Stimulated activated naive CD4-positive, alpha-beta T cell (primary cell): ENCODE results near the gene RAB3C.

Experiments
- DNase-seq, 6 experiments: peaks; one replicate each; lab custom pipeline; 2025; lab: John Stamatoyannopoulos, UW

RAB3C gene

GRCh38 chr5:58834242-58835225 lies 251.7 kb downstream of the RAB3C start:
- DNase-seq, result no peak

- DNase-seq, result no peak
These were observed 253.5 kb downstream of the RAB3C start for GRCh38 chr5:58836351-58836750.

DNA sequence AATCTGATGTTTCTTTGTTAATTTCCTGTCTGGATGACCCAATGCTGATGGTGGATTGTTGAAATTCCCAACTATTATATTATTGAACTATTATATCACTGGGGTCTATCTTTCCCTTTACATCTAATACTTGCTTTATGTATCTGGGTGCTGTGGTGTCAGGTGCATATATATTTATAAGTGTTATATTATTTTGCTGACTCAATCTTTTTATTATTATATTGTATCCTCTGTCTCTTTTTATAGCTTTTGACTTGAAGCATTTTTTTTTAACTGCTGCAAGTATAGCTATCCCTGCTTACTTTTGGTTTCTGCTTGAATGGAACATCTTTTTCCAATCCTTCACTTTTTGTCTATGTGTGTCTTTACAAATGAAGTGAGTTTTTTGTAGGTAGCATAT lies 255.9 kb downstream of the RAB3C start:
- no peak for DNase-seq

- DNase-seq, result no peak
These were observed 260.0 kb downstream of the RAB3C start for GRCh38 chr5:58842852-58843251.

- DNase-seq, result no peak
These were observed 261.5 kb downstream of the RAB3C start for GRCh38 chr5:58844395-58844794.

DNA sequence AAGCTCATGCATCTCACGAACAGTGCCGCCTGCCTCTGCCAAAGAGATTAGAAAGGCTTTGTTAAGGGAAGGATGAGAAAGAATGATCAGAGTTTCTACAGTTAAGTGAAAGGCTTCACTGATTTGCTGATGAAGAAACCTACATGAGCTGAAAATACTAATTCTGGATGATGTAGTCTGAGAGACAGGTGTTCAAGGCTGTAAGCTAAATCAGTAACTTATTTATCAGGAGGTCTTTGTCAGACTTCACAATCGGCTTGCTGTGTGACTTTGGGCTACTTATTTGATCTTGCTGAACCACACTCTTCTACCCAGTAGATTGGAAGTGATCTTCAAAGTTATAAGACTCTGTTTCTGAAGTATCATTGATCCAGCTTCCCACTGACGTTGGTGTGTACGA lies 264.2 kb downstream of the RAB3C start:
- DNase-seq, result no peak

DNA sequence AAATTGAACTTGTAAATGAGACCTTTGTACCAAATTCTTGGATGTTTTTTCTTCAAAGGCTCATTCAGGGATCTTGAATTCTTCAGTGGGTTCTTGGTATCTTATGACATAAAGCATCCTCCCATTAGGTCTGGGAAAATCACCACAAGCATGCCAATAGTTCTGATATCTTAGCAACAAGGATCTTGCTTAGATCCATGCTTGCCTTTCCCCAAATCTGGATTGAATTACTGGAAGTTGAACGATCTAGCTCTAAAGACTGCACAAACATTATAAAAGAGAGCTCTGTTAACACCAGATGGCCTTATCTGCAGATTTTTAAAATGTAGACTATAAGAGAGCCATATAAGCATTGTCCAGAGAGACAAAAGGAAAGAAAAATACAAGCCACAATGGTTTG lies 266.3 kb downstream of the RAB3C start:
- DNase-seq, result no peak

GRCh38 chr5:58849921-58850667 lies 267.2 kb downstream of the RAB3C start:
- DNase-seq, result no peak

GRCh38 chr5:58851153-58851552 lies 268.3 kb downstream of the RAB3C start:
- DNase-seq, result no peak

DNA sequence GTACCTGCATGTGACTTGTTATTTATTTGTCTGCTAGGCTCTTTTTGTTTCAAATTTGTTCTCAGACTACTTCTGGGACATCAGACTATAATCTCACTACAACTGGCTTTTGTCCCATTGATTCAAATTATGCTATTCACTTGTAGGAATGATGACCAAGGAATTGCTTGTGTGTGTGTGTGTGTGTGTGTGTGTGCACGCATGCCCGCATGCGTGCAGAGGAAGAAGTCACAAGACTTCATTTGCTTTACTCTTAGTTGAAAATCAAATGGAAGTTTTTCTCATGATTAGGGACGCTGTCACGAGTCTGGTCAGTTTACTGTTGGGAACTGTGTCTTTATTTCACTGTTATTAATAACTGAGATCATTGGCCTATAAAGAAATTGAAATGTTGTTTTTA lies 268.7 kb downstream of the RAB3C start:
- DNase-seq, result no peak

DNA sequence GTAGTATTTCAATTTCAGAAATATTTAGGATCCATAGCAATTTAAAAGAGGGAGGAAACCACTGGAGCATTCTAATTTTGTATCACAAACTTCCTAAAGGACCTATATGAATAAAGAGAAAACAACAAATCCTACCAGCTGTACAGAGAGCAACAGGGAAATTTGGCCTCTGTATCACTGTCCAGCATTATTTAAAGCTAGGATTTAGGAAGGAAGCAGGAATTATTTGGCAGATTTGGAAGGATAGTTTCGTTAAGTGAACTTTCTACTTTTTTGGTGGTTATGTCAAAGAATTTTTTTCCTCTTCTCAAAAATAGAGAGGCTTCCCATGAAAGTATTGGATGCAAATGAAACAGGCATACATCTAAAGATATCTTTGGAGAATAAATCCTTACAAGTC lies 269.7 kb downstream of the RAB3C start:
- DNase-seq, result no peak

DNA sequence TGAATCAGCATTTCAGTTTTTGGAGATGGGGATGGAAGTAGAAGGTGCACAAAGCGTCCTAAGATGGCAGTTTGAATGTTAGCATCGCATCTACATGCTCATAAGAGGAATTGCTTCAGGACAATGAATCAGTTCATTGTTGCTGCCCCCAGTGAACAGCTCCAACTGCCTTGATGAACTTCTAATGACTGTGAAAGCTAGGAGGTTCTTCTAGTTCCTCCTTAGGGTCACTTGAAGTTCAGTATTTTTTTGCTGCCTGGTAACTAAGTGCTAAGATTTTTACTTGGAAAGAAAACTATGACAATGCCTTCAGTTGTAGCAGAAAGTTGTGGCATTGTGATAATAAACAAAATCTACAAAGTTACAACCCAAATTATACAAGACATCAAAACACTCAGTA lies 271.6 kb downstream of the RAB3C start:
- DNase-seq, result no peak

DNA sequence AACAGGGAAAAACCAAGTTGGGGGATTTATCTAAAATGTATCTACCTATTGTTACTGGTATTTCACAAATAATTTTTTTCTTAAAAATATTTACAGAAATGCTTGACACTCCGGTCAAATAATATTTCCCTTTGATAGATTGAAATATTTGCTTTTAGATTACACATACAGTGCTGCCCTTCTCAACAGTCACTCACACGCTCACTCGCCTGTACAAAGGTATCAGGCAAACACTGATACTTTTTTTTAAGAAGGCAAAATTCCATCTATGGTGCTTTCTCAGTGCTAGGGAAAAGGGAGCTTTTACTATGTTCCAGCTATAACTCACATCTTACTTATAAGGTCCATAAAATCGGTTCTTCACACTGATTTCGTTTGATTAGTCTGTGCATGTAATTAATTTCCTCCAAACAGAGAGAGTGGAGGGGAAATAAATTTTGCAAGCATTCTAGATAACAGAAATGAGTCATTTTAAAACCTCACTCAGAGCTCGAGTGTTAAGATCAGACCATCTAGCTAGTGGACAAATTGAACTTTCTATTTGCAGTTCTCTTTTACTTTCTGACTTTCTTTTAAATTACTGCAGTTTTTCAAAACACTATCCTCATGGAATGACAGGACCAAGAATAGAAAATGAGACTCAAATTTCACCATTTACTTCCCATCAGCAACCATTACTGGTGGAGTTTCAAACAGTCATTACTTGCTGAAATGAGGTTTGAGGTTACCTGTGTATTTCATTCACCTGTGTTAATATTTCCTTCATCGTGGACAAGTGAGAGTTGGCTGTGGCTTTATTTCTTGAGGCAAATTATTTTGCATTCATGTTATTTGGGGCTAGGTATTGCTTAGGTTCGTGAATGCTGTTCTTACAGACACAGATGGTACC lies 273.2 kb downstream of the RAB3C start:
- no peak for DNase-seq

DNA sequence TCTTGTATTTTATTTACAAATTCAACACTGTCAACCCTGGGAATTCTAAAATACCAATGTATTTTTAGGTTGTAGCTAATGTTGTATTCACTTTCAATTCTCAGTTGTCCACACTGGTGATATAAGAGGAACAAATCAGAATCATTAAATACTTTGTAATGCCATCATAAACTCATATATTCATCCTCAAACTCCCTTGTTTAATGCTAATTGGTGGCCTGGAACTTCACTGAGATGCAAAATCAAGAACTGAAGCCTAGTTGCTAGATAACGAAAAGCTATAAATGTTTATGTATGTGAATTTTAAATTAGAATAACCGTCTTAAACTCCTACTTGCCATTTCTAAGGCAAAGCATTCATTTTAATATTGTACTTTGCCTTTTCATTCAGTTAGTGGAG lies 274.7 kb downstream of the RAB3C start:
- DNase-seq, result no peak

DNA sequence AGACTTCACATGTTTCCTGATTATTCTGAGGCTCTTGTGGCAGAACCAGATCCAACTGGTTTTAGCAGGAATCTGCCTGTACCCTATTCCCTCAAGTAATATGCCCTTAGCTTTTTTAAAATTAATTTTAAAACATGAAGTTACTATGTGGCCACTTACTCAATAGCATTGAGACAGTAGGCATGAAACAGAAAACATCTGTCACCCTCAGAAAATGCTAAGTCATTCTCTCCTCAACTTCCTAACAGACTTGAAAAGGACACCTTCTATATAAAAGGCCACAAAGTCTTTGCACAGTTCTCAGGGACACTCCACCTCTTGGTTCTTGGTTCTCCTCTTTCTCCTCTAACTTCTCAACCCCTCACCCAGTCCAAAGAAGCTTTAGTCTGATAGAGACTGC lies 277.8 kb downstream of the RAB3C start:
- DNase-seq, result no peak

DNA sequence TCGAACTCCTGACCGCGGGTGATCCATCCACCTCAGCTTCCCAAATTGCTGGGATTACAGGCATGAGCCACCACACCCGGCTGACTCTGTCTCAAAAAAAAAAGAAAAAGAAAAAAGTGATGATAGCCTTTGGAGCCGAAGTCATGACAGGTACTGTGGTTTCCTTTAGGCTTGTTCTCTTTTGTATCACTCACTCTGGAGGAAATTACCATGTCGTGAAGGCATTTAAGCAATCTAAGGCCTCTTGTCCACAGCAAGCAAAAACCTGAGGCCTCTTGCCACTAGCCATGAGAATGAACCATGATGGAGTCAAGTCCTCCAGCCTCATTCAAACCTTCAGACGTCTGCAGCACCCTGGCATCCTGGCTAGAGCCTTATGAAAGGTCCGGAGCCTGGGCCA lies 286.1 kb downstream of the RAB3C start:
- DNase-seq, result no peak

GRCh38 chr5:58871648-58872242 lies 288.9 kb downstream of the RAB3C start:
- peak in 2 of 6 experiments; percentile 21 to 29 for DNase-seq

GRCh38 chr5:58872670-58873273 lies 289.9 kb downstream of the RAB3C start:
- DNase-seq, result no peak

GRCh38 chr5:58875599-58875998 lies 292.7 kb downstream of the RAB3C start:
- DNase-seq, result no peak

GRCh38 chr5:58885260-58885659 lies 302.4 kb downstream of the RAB3C start:
- DNase-seq, result no peak
